Urinary bladder (tissue), 4 donors: Measurements from ENCODE around the gene ANGEL1. TPM values are rescaled to one million over a fixed set of nuclear protein-coding genes. Genes with fewer than 3 reads are reported as not detected.

Experiments
- DNase-seq: peaks from one replicate; pipeline ENCODE4 v3.0.0-alpha.2; 2015; ENCODE audit errors: extremely low spot score
- H3K27ac ChIP-seq: one replicate; pipeline ENCODE4 v1.5.1; 2013; ENCODE audit warnings: low read depth, mild to moderate bottlenecking, moderate library complexity
- H3K36me3 ChIP-seq: one replicate; pipeline ENCODE4 v1.6.1; 2013; ENCODE audit warnings: mild to moderate bottlenecking, moderate library complexity; ENCODE audit not compliant: insufficient read depth
- H3K4me1 ChIP-seq: one replicate; pipeline ENCODE4 v1.6.1; 2013; ENCODE audit warnings: mild to moderate bottlenecking, moderate library complexity; ENCODE audit not compliant: insufficient read depth
- H3K4me3 ChIP-seq: one replicate; pipeline ENCODE4 v1.5.1; 2013; ENCODE audit warnings: low read depth, low read length
- WGBS: extraction: QIAGEN DNeasy Blood & Tissue Kit; methylation state at CpG from one replicate; pipeline ENCODE4 v1.1.7; 2013; 5-methylcytosine and 5-hydroxymethylcytosine counted together
- polyA plus RNA-seq: library from polyadenylated mRNA; stranded (reverse); fragments of 200-250 nt; gene quantifications from one replicate; pipeline ENCODE4 v1.2.3, GENCODE V29; 2013
- total RNA-seq: library from RNA; depleted of rRNA; stranded (reverse); fragments of >200 nt; gene quantifications from one replicate; pipeline ENCODE4 v1.2.3, GENCODE V29; 2014
- donor health status: healthy with polysubstance abuse.
- donor health status: healthy.

The ANGEL1 gene
- total and polyA plus RNA-seq, 2 donors, result 10.7 to 11.9 TPM

GRCh38 chr14:76808011-76808410 is 4.7 kb downstream of the ANGEL1 start:
- no peaks in the 10 kb centered on the region for H3K4me1 ChIP-seq
- 82% methylated on average over 1 of the region's 1 CpG for WGBS
- peaks cover 2% of the 10 kb centered on the region for H3K36me3 ChIP-seq
- H3K27ac ChIP-seq, result no peak overlapping the region
- H3K4me3 ChIP-seq, result no peak overlapping the region
- no peak for DNase-seq

- 93% methylated on average over 12 of the region's 12 CpGs for WGBS
- Histone ChIP-seq H3K27ac (no peak overlapping the region), H3K4me3 (no peak overlapping the region), H3K4me1 (no peaks in the 10 kb centered on the region), H3K36me3 (peaks cover 6% of the 10 kb centered on the region)
- DNase-seq, result no peak
These were observed 6.2 kb downstream of the ANGEL1 start for GRCh38 chr14:76806446-76806845.

- 81% methylated on average over 5 of the region's 5 CpGs for WGBS
- H3K36me3 ChIP-seq, result peaks cover 2% of the 10 kb centered on the region
- DNase-seq, result no peak
- no peak overlapping the region for H3K27ac ChIP-seq
- no peaks in the 10 kb centered on the region for H3K4me1 ChIP-seq
- no peak overlapping the region for H3K4me3 ChIP-seq
These were observed 18.7 kb downstream of the ANGEL1 start for GRCh38 chr14:76793956-76794355.

- Histone ChIP-seq H3K4me1 (no peaks in the 10 kb centered on the region), H3K36me3 (peaks cover 2% of the 10 kb centered on the region), H3K4me3 (no peak overlapping the region), H3K27ac (no peak overlapping the region)
- 91% methylated on average over 4 of the region's 4 CpGs for WGBS
- no peak for DNase-seq
These were observed 19.4 kb downstream of the ANGEL1 start for GRCh38 chr14:76793324-76793723.

- H3K27ac ChIP-seq, result no peak overlapping the region
- no peak overlapping the region for H3K4me3 ChIP-seq
- H3K4me1 ChIP-seq, result no peaks in the 10 kb centered on the region
- no peak for DNase-seq
- WGBS, result 96% methylated on average over 2 of the region's 2 CpGs
- H3K36me3 ChIP-seq, result peaks cover 2% of the 10 kb centered on the region
These were observed 20.3 kb downstream of the ANGEL1 start for GRCh38 chr14:76792422-76792821.

- H3K4me1 ChIP-seq, result no peaks in the 10 kb centered on the region
- no peak for DNase-seq
- H3K36me3 ChIP-seq, result no peaks in the 10 kb centered on the region
- H3K4me3 ChIP-seq, result no peak overlapping the region
- no peak overlapping the region for H3K27ac ChIP-seq
- WGBS, result 96% methylated on average over 2 of the region's 2 CpGs
These were observed 26.1 kb downstream of the ANGEL1 start for GRCh38 chr14:76786601-76787000.

- Histone ChIP-seq H3K4me1 (no peaks in the 10 kb centered on the region), H3K36me3 (no peaks in the 10 kb centered on the region), H3K4me3 (no peak overlapping the region), H3K27ac (no peak overlapping the region)
- DNase-seq, result peak; percentile 29
- 31% methylated on average over 2 of the region's 2 CpGs for WGBS
These were observed 27.8 kb downstream of the ANGEL1 start for GRCh38 chr14:76784881-76785280.

- Histone ChIP-seq H3K36me3 (no peaks in the 10 kb centered on the region), H3K4me3 (no peak overlapping the region), H3K27ac (no peak overlapping the region), H3K4me1 (no peaks in the 10 kb centered on the region)
- WGBS, result 85% methylated on average over 6 of the region's 6 CpGs
- DNase-seq, result no peak
These were observed 28.3 kb downstream of the ANGEL1 start for GRCh38 chr14:76784266-76784874.

- Histone ChIP-seq H3K4me1 (no peaks in the 10 kb centered on the region), H3K36me3 (no peaks in the 10 kb centered on the region), H3K4me3 (no peak overlapping the region), H3K27ac (no peak overlapping the region)
- DNase-seq, result no peak
- 58% methylated on average over 9 of the region's 9 CpGs for WGBS
These were observed 29.7 kb downstream of the ANGEL1 start for GRCh38 chr14:76782885-76783566.

GRCh38 chr14:76782115-76782884 is 30.4 kb downstream of the ANGEL1 start:
- Histone ChIP-seq H3K27ac (no peak overlapping the region), H3K4me1 (no peaks in the 10 kb centered on the region), H3K36me3 (no peaks in the 10 kb centered on the region), H3K4me3 (no peak overlapping the region)
- DNase-seq, result no peak
- 79% methylated on average over 10 of the region's 10 CpGs for WGBS

- H3K4me1 ChIP-seq, result no peaks in the 10 kb centered on the region
- H3K36me3 ChIP-seq, result no peaks in the 10 kb centered on the region
- H3K4me3 ChIP-seq, result no peak overlapping the region
- no peak overlapping the region for H3K27ac ChIP-seq
- DNase-seq, result no peak
- 77% methylated on average over 2 of the region's 2 CpGs for WGBS
These were observed 31.0 kb downstream of the ANGEL1 start for GRCh38 chr14:76781648-76782051.

GRCh38 chr14:76780875-76781647 is 31.6 kb downstream of the ANGEL1 start:
- DNase-seq, result no peak
- Histone ChIP-seq H3K36me3 (no peaks in the 10 kb centered on the region), H3K4me1 (no peaks in the 10 kb centered on the region), H3K4me3 (no peak overlapping the region), H3K27ac (no peak overlapping the region)
- 78% methylated on average over 11 of the region's 11 CpGs for WGBS

- no peak for DNase-seq
- no peaks in the 10 kb centered on the region for H3K4me1 ChIP-seq
- no peak overlapping the region for H3K27ac ChIP-seq
- H3K4me3 ChIP-seq, result no peak overlapping the region
- H3K36me3 ChIP-seq, result no peaks in the 10 kb centered on the region
- 64% methylated on average over 5 of the region's 5 CpGs for WGBS
These were observed 32.3 kb downstream of the ANGEL1 start for GRCh38 chr14:76780360-76780759.
